ENCODE data around the gene ASPG. TPM values are rescaled to one million over a fixed set of nuclear protein-coding genes. Genes with fewer than 3 reads are reported as not detected.

The ASPG gene
- total RNA-seq, 3 donors from 2014 or later (not counting 1 experiment from before 2014, with no cell fraction given), result not detected

DNA sequence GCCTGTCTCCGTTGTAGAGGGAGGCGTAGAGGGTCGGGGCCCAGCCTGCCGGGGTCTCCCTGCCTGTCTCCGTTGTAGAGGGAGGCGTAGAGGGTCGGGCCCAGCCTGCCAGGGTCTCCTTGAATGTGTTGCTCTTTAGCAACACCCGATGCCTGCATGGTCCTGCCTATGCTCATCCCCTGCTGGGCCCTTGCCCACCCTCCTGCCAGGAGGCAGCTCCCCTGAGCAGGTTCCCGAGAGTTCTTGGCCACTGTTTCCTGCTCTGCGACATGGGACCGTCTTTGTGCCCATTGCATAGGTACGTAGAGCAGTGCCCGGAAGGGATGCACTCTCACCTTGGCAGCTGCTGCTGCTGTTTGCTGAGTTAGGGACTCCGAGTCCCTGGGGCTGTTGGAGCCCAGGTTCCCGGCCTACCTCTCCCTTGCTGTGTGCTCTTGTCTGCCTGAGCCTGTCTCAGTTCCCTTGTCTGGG, 56.2 kb downstream of the ASPG start:
- no peaks in the 10 kb centered on the region for H3K9me3 ChIP-seq (ENCODE audit: control insufficient read depth, insufficient read depth, low read length)

DNA sequence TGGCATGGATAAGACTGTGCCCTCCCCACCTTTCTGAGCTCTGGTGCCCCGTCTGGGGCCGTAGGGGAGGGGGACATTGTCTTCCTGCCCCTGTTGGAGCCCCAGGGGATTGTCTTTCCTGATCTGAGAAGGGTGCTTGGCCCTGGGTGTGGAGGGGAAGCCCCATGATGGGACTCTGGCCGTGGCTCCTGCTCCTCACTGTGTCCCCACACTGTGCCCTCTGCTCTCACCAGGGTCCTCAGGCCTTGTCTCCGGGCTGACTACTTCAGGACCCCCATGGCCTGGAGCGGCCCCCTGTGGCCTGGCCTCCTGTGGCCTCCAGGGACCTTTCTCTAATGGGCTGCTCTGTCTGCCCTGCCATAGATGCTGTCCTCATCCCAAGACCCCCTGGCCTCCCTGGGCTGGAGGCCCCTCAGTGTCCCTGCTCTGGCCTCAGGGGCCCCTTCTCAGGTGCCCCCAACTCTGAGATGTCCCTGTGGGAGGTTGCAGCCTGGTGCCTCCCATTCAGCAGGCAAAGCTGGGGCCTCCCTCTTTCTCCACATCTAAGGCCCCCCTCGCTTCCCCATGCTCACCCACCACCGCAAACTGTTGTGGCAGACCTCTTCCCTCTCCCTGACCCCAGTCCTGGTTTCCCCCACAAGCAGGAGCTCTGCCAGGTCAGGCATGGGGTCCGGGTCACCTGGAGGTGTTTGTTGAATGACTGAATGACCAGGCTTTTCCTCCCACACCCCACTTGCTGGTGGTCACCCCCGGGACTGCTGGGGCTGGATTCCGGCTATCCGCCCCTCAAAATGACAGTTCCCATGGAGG, 56.8 kb downstream of the ASPG start:
- no peak for DNase-seq
- WGBS (ENCODE audit: insufficient coverage), result 66% methylated on average over 10 of the region's 11 CpGs

More for the DNA sequence above, 56.2 kb downstream of the ASPG start:
- intact Hi-C loops (cut with micrococcal nuclease), result no loop called here
- Mint-ChIP-seq H3K9me3 (no peaks in the 10 kb centered on the region), H3K4me3 (no peak overlapping the region), H3K27me3 (ENCODE audit: low read depth in 2 of 2) (peaks cover 0 to 12% of the 10 kb centered on the region in 2 donors), H3K4me1 (no peaks in the 10 kb centered on the region), H3K36me3 (no peaks in the 10 kb centered on the region), H3K27ac (no peak overlapping the region)
- WGBS (ENCODE audit: insufficient coverage), result 91% methylated on average over 15 of the region's 15 CpGs
- DNase-seq (no peak), ATAC-seq (no peak)
- no peaks in the 10 kb centered on the region for H3K36me3 ChIP-seq (ENCODE audit: control insufficient read depth, insufficient read depth, low read length)
- TF ChIP-seq, protein P1, sequence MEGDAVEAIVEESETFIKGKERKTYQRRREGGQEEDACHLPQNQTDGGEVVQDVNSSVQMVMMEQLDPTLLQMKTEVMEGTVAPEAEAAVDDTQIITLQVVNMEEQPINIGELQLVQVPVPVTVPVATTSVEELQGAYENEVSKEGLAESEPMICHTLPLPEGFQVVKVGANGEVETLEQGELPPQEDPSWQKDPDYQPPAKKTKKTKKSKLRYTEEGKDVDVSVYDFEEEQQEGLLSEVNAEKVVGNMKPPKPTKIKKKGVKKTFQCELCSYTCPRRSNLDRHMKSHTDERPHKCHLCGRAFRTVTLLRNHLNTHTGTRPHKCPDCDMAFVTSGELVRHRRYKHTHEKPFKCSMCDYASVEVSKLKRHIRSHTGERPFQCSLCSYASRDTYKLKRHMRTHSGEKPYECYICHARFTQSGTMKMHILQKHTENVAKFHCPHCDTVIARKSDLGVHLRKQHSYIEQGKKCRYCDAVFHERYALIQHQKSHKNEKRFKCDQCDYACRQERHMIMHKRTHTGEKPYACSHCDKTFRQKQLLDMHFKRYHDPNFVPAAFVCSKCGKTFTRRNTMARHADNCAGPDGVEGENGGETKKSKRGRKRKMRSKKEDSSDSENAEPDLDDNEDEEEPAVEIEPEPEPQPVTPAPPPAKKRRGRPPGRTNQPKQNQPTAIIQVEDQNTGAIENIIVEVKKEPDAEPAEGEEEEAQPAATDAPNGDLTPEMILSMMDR (IDR thresholded peaks at IDR 0.05), result no peak
- no peak overlapping the region for H3K4me3 ChIP-seq (ENCODE audit: low read length)
- H3K4me1 ChIP-seq (ENCODE audit: control insufficient read depth, insufficient read depth, low read length), result peaks cover 14% of the 10 kb centered on the region
- no peak overlapping the region for H3K27ac ChIP-seq (ENCODE audit: low read length)
- peaks cover 10% of the 10 kb centered on the region for H3K27me3 ChIP-seq (ENCODE audit: control insufficient read depth, insufficient read depth, low read length)

DNA sequence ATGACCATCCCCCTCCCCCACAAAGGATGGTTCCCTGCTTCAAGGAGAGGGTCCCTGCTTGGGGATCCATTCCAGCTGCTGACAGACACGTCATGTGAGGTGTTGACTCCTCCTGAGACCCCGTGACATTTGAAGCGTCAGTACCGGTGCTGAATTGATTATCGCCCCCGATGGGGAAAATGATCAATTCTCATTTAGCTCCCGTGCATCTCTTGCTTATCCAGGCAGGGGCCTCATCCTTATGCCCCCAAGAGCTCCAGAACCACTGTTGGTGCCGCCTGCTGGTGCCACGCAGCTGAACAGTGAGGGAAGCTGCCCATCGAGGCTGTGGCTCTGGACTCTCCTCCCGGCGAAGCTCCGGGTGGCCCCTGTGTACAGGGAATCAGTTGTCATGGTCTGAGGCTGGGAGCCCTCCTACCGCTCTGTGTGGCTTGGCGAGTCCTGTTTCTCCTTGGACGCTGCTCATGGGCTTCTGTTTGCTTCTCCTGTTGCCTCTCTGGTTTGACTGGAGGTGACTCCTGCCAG, 57.5 kb downstream of the ASPG start:
- no peak for DNase-seq
- Histone ChIP-seq H3K4me3 (ENCODE audit: low read length) (no peak overlapping the region), H3K36me3 (ENCODE audit: control insufficient read depth, insufficient read depth, low read length) (no peaks in the 10 kb centered on the region), H3K27me3 (ENCODE audit: control insufficient read depth, insufficient read depth, low read length) (peaks cover 1% of the 10 kb centered on the region), H3K9me3 (ENCODE audit: control insufficient read depth, insufficient read depth, low read length) (no peaks in the 10 kb centered on the region), H3K4me1 (ENCODE audit: control insufficient read depth, insufficient read depth, low read length) (peaks cover 1% of the 10 kb centered on the region), H3K27ac (ENCODE audit: low read length) (no peak overlapping the region)
- intact Hi-C loops (cut with micrococcal nuclease), result no loop called here
- ATAC-seq, result no peak
- H3K4me3 Mint-ChIP-seq, result no peak overlapping the region
- no peaks in the 10 kb centered on the region for H3K4me1 Mint-ChIP-seq
- no peaks in the 10 kb centered on the region for H3K9me3 Mint-ChIP-seq
- WGBS (ENCODE audit: insufficient coverage), result 88% methylated on average over 16 of the region's 16 CpGs
- H3K36me3 Mint-ChIP-seq, result no peaks in the 10 kb centered on the region
- H3K27ac Mint-ChIP-seq, result no peak overlapping the region
- TF ChIP-seq, protein P1 (IDR thresholded peaks at IDR 0.05), result no peak
- peaks cover 0 to 6% of the 10 kb centered on the region in 2 donors for H3K27me3 Mint-ChIP-seq (ENCODE audit: low read depth in 2 of 2)

More for the DNA sequence above, 56.8 kb downstream of the ASPG start:
- Mint-ChIP-seq H3K9me3 (no peaks in the 10 kb centered on the region), H3K4me1 (no peaks in the 10 kb centered on the region), H3K36me3 (no peaks in the 10 kb centered on the region), H3K4me3 (no peak overlapping the region), H3K27ac (no peak overlapping the region), H3K27me3 (ENCODE audit: low read depth in 2 of 2) (peaks cover 0 to 6% of the 10 kb centered on the region in 2 donors)
- H3K27ac ChIP-seq (ENCODE audit: low read length), result no peak overlapping the region
- no peaks in the 10 kb centered on the region for H3K36me3 ChIP-seq (ENCODE audit: control insufficient read depth, insufficient read depth, low read length)
- TF ChIP-seq, protein P1 (IDR thresholded peaks at IDR 0.05), result no peak
- H3K4me1 ChIP-seq (ENCODE audit: control insufficient read depth, insufficient read depth, low read length), result peaks cover 7% of the 10 kb centered on the region
- H3K4me3 ChIP-seq (ENCODE audit: low read length), result no peak overlapping the region
- ATAC-seq, result no peak
- H3K9me3 ChIP-seq (ENCODE audit: control insufficient read depth, insufficient read depth, low read length), result no peaks in the 10 kb centered on the region
- H3K27me3 ChIP-seq (ENCODE audit: control insufficient read depth, insufficient read depth, low read length), result peaks cover 4% of the 10 kb centered on the region
- intact Hi-C loops (cut with micrococcal nuclease), result no loop called here
